ENCODE measurements around the gene CMIP. TPM values are rescaled to one million over a fixed set of nuclear protein-coding genes. Genes with fewer than 3 reads are reported as not detected.

The CMIP gene
- polyA plus RNA-seq, 1 donor from 2014 or later, result 15.1 TPM

DNA sequence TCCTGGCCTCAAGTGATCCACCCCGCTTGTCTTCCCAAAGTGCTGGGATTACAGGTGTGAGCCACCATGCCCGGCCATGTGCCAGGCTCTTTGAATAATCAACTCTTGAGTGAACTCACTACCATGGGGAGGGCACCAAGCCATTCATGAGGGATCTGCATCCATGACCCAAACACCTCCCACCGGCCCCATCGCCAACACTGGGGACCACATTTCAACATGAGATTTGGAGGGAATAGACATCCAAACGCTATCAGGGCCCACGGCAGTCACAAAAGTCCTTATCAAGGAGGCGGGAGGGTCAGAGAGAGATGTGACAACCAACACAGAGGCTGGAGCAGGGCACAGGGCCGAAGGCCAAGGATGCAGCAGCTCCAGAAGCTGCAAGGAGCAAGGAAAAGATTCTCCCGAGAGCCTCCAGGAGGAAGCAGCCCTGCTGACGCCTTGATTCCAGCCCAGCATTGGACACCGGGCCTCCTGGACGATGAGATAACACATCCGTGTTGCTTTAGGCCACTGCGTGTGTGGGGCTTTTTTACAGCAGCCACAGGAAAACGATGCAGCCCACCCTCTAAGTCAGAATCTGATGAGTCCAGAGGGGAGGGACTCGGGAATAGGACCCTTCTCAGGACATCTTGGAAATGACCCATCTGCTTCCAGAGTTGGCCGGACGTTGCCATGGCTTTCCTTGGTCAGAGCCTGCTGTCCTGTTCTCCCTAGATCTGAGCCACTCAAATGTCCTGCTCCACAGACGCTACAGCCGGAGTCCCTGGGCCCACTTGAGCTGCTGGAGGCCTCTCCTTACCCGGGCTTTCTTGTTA, 47.3 kb upstream of the CMIP start:
- no peaks in the 10 kb centered on the region for H3F3A ChIP-seq (ENCODE audit: insufficient read depth, low read length, poor library complexity, severe bottlenecking)
- no peak for TF ChIP-seq EP300 (conservative IDR thresholded peaks at IDR 0.05; ENCODE audit: poor library complexity, severe bottlenecking)
- TF ChIP-seq POLR2AphosphoS5 (IDR thresholded peaks at IDR 0.05), result no peak
- TF ChIP-seq, protein P1, sequence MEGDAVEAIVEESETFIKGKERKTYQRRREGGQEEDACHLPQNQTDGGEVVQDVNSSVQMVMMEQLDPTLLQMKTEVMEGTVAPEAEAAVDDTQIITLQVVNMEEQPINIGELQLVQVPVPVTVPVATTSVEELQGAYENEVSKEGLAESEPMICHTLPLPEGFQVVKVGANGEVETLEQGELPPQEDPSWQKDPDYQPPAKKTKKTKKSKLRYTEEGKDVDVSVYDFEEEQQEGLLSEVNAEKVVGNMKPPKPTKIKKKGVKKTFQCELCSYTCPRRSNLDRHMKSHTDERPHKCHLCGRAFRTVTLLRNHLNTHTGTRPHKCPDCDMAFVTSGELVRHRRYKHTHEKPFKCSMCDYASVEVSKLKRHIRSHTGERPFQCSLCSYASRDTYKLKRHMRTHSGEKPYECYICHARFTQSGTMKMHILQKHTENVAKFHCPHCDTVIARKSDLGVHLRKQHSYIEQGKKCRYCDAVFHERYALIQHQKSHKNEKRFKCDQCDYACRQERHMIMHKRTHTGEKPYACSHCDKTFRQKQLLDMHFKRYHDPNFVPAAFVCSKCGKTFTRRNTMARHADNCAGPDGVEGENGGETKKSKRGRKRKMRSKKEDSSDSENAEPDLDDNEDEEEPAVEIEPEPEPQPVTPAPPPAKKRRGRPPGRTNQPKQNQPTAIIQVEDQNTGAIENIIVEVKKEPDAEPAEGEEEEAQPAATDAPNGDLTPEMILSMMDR (IDR thresholded peaks at IDR 0.05; ENCODE audit: poor library complexity, severe bottlenecking), result no peak
- no peak for TF ChIP-seq SMC3 (conservative IDR thresholded peaks at IDR 0.05; ENCODE audit: poor library complexity)
- TF ChIP-seq, protein P2, sequence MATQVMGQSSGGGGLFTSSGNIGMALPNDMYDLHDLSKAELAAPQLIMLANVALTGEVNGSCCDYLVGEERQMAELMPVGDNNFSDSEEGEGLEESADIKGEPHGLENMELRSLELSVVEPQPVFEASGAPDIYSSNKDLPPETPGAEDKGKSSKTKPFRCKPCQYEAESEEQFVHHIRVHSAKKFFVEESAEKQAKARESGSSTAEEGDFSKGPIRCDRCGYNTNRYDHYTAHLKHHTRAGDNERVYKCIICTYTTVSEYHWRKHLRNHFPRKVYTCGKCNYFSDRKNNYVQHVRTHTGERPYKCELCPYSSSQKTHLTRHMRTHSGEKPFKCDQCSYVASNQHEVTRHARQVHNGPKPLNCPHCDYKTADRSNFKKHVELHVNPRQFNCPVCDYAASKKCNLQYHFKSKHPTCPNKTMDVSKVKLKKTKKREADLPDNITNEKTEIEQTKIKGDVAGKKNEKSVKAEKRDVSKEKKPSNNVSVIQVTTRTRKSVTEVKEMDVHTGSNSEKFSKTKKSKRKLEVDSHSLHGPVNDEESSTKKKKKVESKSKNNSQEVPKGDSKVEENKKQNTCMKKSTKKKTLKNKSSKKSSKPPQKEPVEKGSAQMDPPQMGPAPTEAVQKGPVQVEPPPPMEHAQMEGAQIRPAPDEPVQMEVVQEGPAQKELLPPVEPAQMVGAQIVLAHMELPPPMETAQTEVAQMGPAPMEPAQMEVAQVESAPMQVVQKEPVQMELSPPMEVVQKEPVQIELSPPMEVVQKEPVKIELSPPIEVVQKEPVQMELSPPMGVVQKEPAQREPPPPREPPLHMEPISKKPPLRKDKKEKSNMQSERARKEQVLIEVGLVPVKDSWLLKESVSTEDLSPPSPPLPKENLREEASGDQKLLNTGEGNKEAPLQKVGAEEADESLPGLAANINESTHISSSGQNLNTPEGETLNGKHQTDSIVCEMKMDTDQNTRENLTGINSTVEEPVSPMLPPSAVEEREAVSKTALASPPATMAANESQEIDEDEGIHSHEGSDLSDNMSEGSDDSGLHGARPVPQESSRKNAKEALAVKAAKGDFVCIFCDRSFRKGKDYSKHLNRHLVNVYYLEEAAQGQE (IDR thresholded peaks at IDR 0.05; ENCODE audit: borderline replicate concordance), result no peak
- no peak for TF ChIP-seq TAF1 (IDR thresholded peaks at IDR 0.05; ENCODE audit: low read depth)
- no peak for TF ChIP-seq RAD21 (conservative IDR thresholded peaks at IDR 0.05)
- no peak for TF ChIP-seq MXI1 (conservative IDR thresholded peaks at IDR 0.05; ENCODE audit: poor library complexity, severe bottlenecking)
- no peak for TF ChIP-seq EZH2 (IDR thresholded peaks at IDR 0.05; ENCODE audit: borderline replicate concordance, insufficient read depth, low read length, poor library complexity, severe bottlenecking)
- H4K20me1 ChIP-seq (ENCODE audit: insufficient read depth), result no peaks in the 10 kb centered on the region
- no peak overlapping the region for H3K9ac ChIP-seq (ENCODE audit: low read length)
- no peak overlapping the region for H3K27ac ChIP-seq (ENCODE audit: low read length)
- H3K4me3 ChIP-seq (ENCODE audit: low read length), result no peak overlapping the region
- H3K4me2 ChIP-seq (ENCODE audit: low read length), result no peak overlapping the region
- H3K9me3 ChIP-seq (ENCODE audit: low read length), result no peaks in the 10 kb centered on the region
- H3K9me2 ChIP-seq (ENCODE audit: insufficient read depth, low read length), result no peaks in the 10 kb centered on the region
- H2AFZ ChIP-seq (ENCODE audit: low read depth, low read length), result no peak overlapping the region
- H3K79me2 ChIP-seq (replicated peaks; ENCODE audit: insufficient read depth, low read length), result no peaks in the 10 kb centered on the region
- H3K27me3 ChIP-seq (ENCODE audit: insufficient read depth, low read depth, low read length), result no peaks in the 10 kb centered on the region
- H3K36me3 ChIP-seq (ENCODE audit: insufficient read depth, low read length), result no peaks in the 10 kb centered on the region

- TF ChIP-seq, protein P1 (IDR thresholded peaks at IDR 0.05; ENCODE audit: poor library complexity, severe bottlenecking), result no peak
- TF ChIP-seq TAF1 (IDR thresholded peaks at IDR 0.05; ENCODE audit: low read depth), result no peak
- TF ChIP-seq EP300 (conservative IDR thresholded peaks at IDR 0.05; ENCODE audit: poor library complexity, severe bottlenecking), result no peak
- no peak for TF ChIP-seq POLR2AphosphoS5 (IDR thresholded peaks at IDR 0.05)
- TF ChIP-seq SMC3 (conservative IDR thresholded peaks at IDR 0.05; ENCODE audit: poor library complexity), result no peak
- TF ChIP-seq MXI1 (conservative IDR thresholded peaks at IDR 0.05; ENCODE audit: poor library complexity, severe bottlenecking), result no peak
- no peak for TF ChIP-seq RAD21 (conservative IDR thresholded peaks at IDR 0.05)
- no peak for TF ChIP-seq EZH2 (IDR thresholded peaks at IDR 0.05; ENCODE audit: borderline replicate concordance, insufficient read depth, low read length, poor library complexity, severe bottlenecking)
- TF ChIP-seq, protein P2 (IDR thresholded peaks at IDR 0.05; ENCODE audit: borderline replicate concordance), result no peak
- Histone ChIP-seq H3K4me3 (ENCODE audit: low read length) (no peak overlapping the region), H3F3A (ENCODE audit: insufficient read depth, low read length, poor library complexity, severe bottlenecking) (no peaks in the 10 kb centered on the region), H3K27me3 (ENCODE audit: insufficient read depth, low read depth, low read length) (no peaks in the 10 kb centered on the region), H4K20me1 (ENCODE audit: insufficient read depth) (no peaks in the 10 kb centered on the region), H3K9me2 (ENCODE audit: insufficient read depth, low read length) (no peaks in the 10 kb centered on the region), H3K36me3 (ENCODE audit: insufficient read depth, low read length) (no peaks in the 10 kb centered on the region), H3K4me2 (ENCODE audit: low read length) (no peak overlapping the region), H3K27ac (ENCODE audit: low read length) (no peak overlapping the region), H2AFZ (ENCODE audit: low read depth, low read length) (no peak overlapping the region), H3K79me2 (replicated peaks; ENCODE audit: insufficient read depth, low read length) (no peaks in the 10 kb centered on the region), H3K9ac (ENCODE audit: low read length) (no peak overlapping the region), H3K9me3 (ENCODE audit: low read length) (no peaks in the 10 kb centered on the region)
Measured at GRCh38 chr16:81397879-81398520, 46.6 kb upstream of the CMIP start.
